Measurements from ENCODE around the gene CDYL.

- no peak for TF ChIP-seq CTCF (IDR thresholded peaks at IDR 0.05)
- no peak for TF ChIP-seq POLR2A (IDR thresholded peaks at IDR 0.05)
These were observed 138.4 kb downstream of the CDYL start for GRCh38 chr6:4914420-4915159.

Data from heart left ventricle (tissue), 13 donors.